IPS-18a (cell line): Measurements from ENCODE around the gene KCNK2.

Experiments
- H3K27ac ChIP-seq: one replicate; pipeline ENCODE4 v1.5.1; 2013; ENCODE audit warnings: low read length
- H3K27me3 ChIP-seq: one replicate; pipeline ENCODE4 v1.6.1; 2013; ENCODE audit warnings: mild to moderate bottlenecking, low read length; ENCODE audit not compliant: control insufficient read depth, insufficient read depth
- H3K36me3 ChIP-seq: one replicate; pipeline ENCODE4 v1.6.1; 2013; ENCODE audit warnings: low read depth, low read length; ENCODE audit not compliant: control insufficient read depth
- H3K4me1 ChIP-seq: one replicate; pipeline ENCODE4 v1.6.1; 2013; ENCODE audit warnings: low read depth, low read length; ENCODE audit not compliant: control insufficient read depth
- H3K4me3 ChIP-seq: one replicate; pipeline ENCODE4 v1.5.1; 2013; ENCODE audit warnings: low read length
- H3K9ac ChIP-seq: one replicate; pipeline ENCODE4 v1.6.1; 2013; ENCODE audit warnings: mild to moderate bottlenecking, low read length, moderate library complexity
- H3K9me3 ChIP-seq: one replicate; pipeline ENCODE4 v1.6.1; 2013; ENCODE audit warnings: low read depth, low read length; ENCODE audit not compliant: control insufficient read depth

Gene KCNK2

GRCh38 chr1:215226757-215227156 lies 144.2 kb downstream of the KCNK2 start:
- peaks cover 5% of the 10 kb centered on the region for H3K4me1 ChIP-seq
- H3K9me3 ChIP-seq, result no peaks in the 10 kb centered on the region
- no peak overlapping the region for H3K9ac ChIP-seq
- no peak overlapping the region for H3K4me3 ChIP-seq
- no peak overlapping the region for H3K27ac ChIP-seq
- no peaks in the 10 kb centered on the region for H3K27me3 ChIP-seq
- no peaks in the 10 kb centered on the region for H3K36me3 ChIP-seq

GRCh38 chr1:215228193-215228592 lies 145.7 kb downstream of the KCNK2 start:
- Histone ChIP-seq H3K9me3 (no peaks in the 10 kb centered on the region), H3K9ac (no peak overlapping the region)

DNA sequence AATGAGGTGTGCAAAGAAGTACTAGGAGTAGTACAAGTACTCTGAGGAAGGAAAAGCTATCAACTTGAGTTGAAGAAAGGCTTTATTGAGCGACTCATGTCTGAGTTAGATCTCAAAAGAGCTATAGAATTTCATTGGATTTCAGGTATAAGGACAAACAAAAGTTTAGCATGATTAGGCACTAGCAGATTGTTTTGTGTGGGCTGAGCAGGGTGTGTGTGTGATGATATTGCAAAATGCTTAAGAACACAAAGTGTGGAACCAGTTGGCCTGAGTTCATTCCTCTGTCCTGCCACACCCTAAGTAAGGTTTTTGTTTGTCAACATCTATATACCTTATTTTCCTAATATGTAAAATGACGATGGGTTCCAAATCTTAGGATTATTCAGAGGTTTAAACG lies 158.9 kb downstream of the KCNK2 start:
- Histone ChIP-seq H3K4me1 (no peaks in the 10 kb centered on the region), H3K4me3 (no peak overlapping the region), H3K27ac (no peak overlapping the region), H3K36me3 (no peaks in the 10 kb centered on the region), H3K9ac (no peak overlapping the region), H3K27me3 (no peaks in the 10 kb centered on the region), H3K9me3 (no peaks in the 10 kb centered on the region)

More at GRCh38 chr1:215228193-215228592, 145.7 kb downstream of the KCNK2 start:
- H3K27me3 ChIP-seq, result no peaks in the 10 kb centered on the region
- peaks cover 5% of the 10 kb centered on the region for H3K4me1 ChIP-seq
- no peak overlapping the region for H3K27ac ChIP-seq
- no peak overlapping the region for H3K4me3 ChIP-seq
- no peaks in the 10 kb centered on the region for H3K36me3 ChIP-seq

DNA sequence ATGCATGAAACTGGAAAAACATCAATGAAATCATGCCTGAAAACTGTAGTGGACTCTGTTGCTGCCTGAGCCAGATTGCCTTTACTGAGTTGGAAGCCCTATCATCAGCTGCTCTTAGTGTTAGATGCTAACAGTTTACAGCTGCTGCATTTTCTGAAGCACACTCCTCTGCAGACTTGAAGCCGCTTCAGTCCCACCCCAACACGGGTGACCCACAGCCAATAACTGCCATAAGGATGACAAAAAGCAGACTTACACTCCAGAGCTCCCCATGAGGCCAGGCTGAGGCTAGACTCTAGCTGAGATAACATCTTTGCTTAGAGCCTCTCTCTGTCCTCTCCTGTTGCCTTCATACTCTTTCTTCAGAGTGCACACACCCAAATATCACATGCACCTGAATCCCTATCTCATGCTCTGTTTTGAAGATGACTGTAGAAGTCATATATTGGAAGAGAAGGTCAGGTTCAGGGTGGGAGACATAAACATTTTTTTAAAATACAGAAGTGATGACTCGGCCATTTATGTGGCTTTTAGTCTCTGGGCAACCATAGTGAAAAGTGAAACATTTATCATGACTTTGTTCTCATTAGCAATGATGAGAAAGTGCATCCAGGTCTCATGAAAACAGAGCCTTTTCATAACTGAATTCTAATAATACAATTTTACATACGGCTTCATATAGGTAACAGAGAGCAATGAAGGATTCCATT lies 161.0 kb downstream of the KCNK2 start:
- Histone ChIP-seq H3K9me3 (no peaks in the 10 kb centered on the region), H3K4me1 (no peaks in the 10 kb centered on the region)

GRCh38 chr1:215250913-215251312 lies 168.4 kb downstream of the KCNK2 start:
- no peak overlapping the region for H3K4me3 ChIP-seq
- no peaks in the 10 kb centered on the region for H3K27me3 ChIP-seq
- H3K36me3 ChIP-seq, result no peaks in the 10 kb centered on the region
- H3K9ac ChIP-seq, result no peak overlapping the region
- H3K9me3 ChIP-seq, result no peaks in the 10 kb centered on the region
- H3K4me1 ChIP-seq, result no peaks in the 10 kb centered on the region
- no peak overlapping the region for H3K27ac ChIP-seq

More for the DNA sequence above, 161.0 kb downstream of the KCNK2 start:
- Histone ChIP-seq H3K27ac (no peak overlapping the region), H3K9ac (no peak overlapping the region), H3K27me3 (no peaks in the 10 kb centered on the region), H3K36me3 (no peaks in the 10 kb centered on the region), H3K4me3 (no peak overlapping the region)

GRCh38 chr1:215251428-215251827 lies 168.9 kb downstream of the KCNK2 start:
- no peaks in the 10 kb centered on the region for H3K36me3 ChIP-seq
- no peak overlapping the region for H3K4me3 ChIP-seq
- H3K27me3 ChIP-seq, result no peaks in the 10 kb centered on the region
- H3K9me3 ChIP-seq, result no peaks in the 10 kb centered on the region
- H3K27ac ChIP-seq, result no peak overlapping the region
- H3K4me1 ChIP-seq, result no peaks in the 10 kb centered on the region
- H3K9ac ChIP-seq, result no peak overlapping the region

GRCh38 chr1:215252164-215252563 lies 169.6 kb downstream of the KCNK2 start:
- no peak overlapping the region for H3K27ac ChIP-seq
- H3K9ac ChIP-seq, result no peak overlapping the region
- no peaks in the 10 kb centered on the region for H3K36me3 ChIP-seq

GRCh38 chr1:215256936-215257679 lies 174.6 kb downstream of the KCNK2 start:
- no peaks in the 10 kb centered on the region for H3K27me3 ChIP-seq
- H3K4me1 ChIP-seq, result no peaks in the 10 kb centered on the region
- no peak overlapping the region for H3K27ac ChIP-seq
- no peaks in the 10 kb centered on the region for H3K9me3 ChIP-seq
- H3K4me3 ChIP-seq, result no peak overlapping the region
- H3K36me3 ChIP-seq, result no peaks in the 10 kb centered on the region
- no peak overlapping the region for H3K9ac ChIP-seq

More at GRCh38 chr1:215252164-215252563, 169.6 kb downstream of the KCNK2 start:
- no peak overlapping the region for H3K4me3 ChIP-seq
- no peaks in the 10 kb centered on the region for H3K27me3 ChIP-seq
- no peaks in the 10 kb centered on the region for H3K9me3 ChIP-seq
- H3K4me1 ChIP-seq, result no peaks in the 10 kb centered on the region

GRCh38 chr1:215260711-215261110 lies 178.2 kb downstream of the KCNK2 start:
- no peaks in the 10 kb centered on the region for H3K36me3 ChIP-seq
- H3K9ac ChIP-seq, result no peak overlapping the region
- H3K27me3 ChIP-seq, result no peaks in the 10 kb centered on the region
- no peaks in the 10 kb centered on the region for H3K9me3 ChIP-seq
- H3K4me3 ChIP-seq, result no peak overlapping the region
- H3K27ac ChIP-seq, result no peak overlapping the region
- H3K4me1 ChIP-seq, result no peaks in the 10 kb centered on the region

GRCh38 chr1:215262106-215262505 lies 179.6 kb downstream of the KCNK2 start:
- H3K27me3 ChIP-seq, result no peaks in the 10 kb centered on the region
- no peaks in the 10 kb centered on the region for H3K9me3 ChIP-seq
- no peak overlapping the region for H3K27ac ChIP-seq
- no peak overlapping the region for H3K9ac ChIP-seq
- no peak overlapping the region for H3K4me3 ChIP-seq
- no peaks in the 10 kb centered on the region for H3K4me1 ChIP-seq
- no peaks in the 10 kb centered on the region for H3K36me3 ChIP-seq

DNA sequence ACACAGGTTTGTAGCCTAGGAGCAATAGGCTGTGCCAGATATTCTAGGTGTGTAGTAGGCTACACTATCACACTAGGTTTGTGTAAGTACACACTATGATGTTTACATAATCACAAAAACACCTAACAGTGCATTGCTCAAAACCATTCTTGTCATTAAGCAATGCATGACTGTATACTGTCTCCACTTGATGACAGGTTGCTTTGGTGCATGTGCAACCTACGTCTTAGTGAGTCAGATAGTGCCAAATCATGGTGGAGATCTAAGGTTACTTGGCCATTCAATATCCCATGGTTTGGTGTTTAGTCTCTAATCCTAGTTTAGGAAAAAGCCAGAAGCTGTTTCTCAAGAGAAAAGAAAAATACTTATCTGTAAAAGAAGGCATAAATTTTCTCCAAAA lies 181.1 kb downstream of the KCNK2 start:
- H3K9me3 ChIP-seq, result no peaks in the 10 kb centered on the region
- H3K4me1 ChIP-seq, result no peaks in the 10 kb centered on the region
- no peaks in the 10 kb centered on the region for H3K27me3 ChIP-seq
- no peaks in the 10 kb centered on the region for H3K36me3 ChIP-seq
- H3K27ac ChIP-seq, result no peak overlapping the region
- no peak overlapping the region for H3K4me3 ChIP-seq
- H3K9ac ChIP-seq, result no peak overlapping the region

DNA sequence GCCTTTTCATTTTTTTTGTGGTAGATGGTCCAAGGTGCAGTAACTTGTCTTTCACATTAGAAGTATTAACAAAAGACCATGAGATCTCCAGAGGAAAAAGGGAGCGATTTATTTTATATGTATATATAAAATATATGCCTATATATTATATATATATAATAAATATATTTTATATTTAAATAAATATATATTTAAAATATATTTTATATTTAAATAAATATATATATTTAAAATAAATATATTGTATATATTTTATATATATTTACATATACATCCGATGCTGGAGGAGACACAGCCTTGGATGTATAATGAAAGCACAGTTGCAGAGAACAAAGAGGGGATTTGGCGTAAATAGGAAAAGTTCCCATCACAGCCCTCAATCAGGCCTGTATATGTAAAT lies 182.1 kb downstream of the KCNK2 start:
- Histone ChIP-seq H3K4me3 (no peak overlapping the region), H3K9me3 (no peaks in the 10 kb centered on the region), H3K4me1 (no peaks in the 10 kb centered on the region), H3K9ac (no peak overlapping the region), H3K27me3 (no peaks in the 10 kb centered on the region), H3K27ac (no peak overlapping the region), H3K36me3 (no peaks in the 10 kb centered on the region)
